IMR-90 (cell line): ENCODE results near the gene KLHDC7B. TPM values are rescaled to one million over a fixed set of nuclear protein-coding genes. Genes with fewer than 3 reads are reported as not detected.

Experiments used
- ATAC-seq: fragments of 200-7000 bp; cut with Tn5 transposase; 2 replicates; pipeline ENCODE4 v1.9.1; 2020; ENCODE audit warnings: low read depth, mild to moderate bottlenecking, moderate library complexity
- BruUV-seq: library from RNA; stranded (reverse); fragments of 400-500 nt; replicated peaks from 2 replicates; lab custom pipeline; 2021; lab: Mats Ljungman, UMichigan
- CTCF ChIA-PET: fragments of 300-600 bp; formaldehyde crosslinking; extraction: SDS; loops from one replicate; lab custom pipeline; 2021; ENCODE audit warnings: antibody characterized with exemption; lab: Yijun Ruan, JAX
- POLR2A ChIA-PET: fragments of 300-600 bp; sonication (Branson Sonifier 250); formaldehyde crosslinking; loops from one replicate; lab custom pipeline; 2022; ENCODE audit warnings: antibody characterized with exemption; ENCODE audit not compliant: unreplicated experiment; lab: Charles Lee
- DNase-seq: peaks from one replicate; pipeline ENCODE4 v3.0.0; 2013
- H2AFZ ChIP-seq: replicated peaks from 2 replicates; pipeline ENCODE3; 2013; ENCODE audit warnings: low read length, mild to moderate bottlenecking; ENCODE audit not compliant: poor library complexity
- H2AK5ac ChIP-seq: 2 replicates; pipeline ENCODE4 v1.6.1; 2013; ENCODE audit warnings: low read depth, low read length, inconsistent platforms
- H2AK9ac ChIP-seq: replicated peaks from 2 replicates; pipeline ENCODE3; 2013; ENCODE audit warnings: mild to moderate bottlenecking, low read depth, low read length, moderate library complexity; ENCODE audit not compliant: poor library complexity
- H2BK120ac ChIP-seq: 2 replicates; pipeline ENCODE4 v1.6.1; 2013; ENCODE audit warnings: low read depth, low read length, inconsistent platforms
- H2BK15ac ChIP-seq: 3 replicates; pipeline ENCODE4 v1.6.1; 2013; ENCODE audit warnings: low read depth, low read length, inconsistent platforms
- H2BK20ac ChIP-seq: 2 replicates; pipeline ENCODE4 v1.6.1; 2013; ENCODE audit warnings: low read depth, mild to moderate bottlenecking, inconsistent platforms, low read length, moderate library complexity
- H2BK5ac ChIP-seq: 2 replicates; pipeline ENCODE4 v1.6.1; 2013; ENCODE audit warnings: mild to moderate bottlenecking, low read depth, low read length, inconsistent platforms; ENCODE audit not compliant: poor library complexity, severe bottlenecking
- H3K14ac ChIP-seq: replicated peaks from 2 replicates; pipeline ENCODE4 v1.6.1; 2013; ENCODE audit warnings: low read depth, low read length, inconsistent platforms
- H3K18ac ChIP-seq: 2 replicates; pipeline ENCODE4 v1.6.1; 2013; ENCODE audit warnings: low read depth, low read length, control low read depth
- H3K23ac ChIP-seq: 2 replicates; pipeline ENCODE4 v1.6.1; 2013; ENCODE audit warnings: low read depth, low read length, inconsistent platforms
- H3K27ac ChIP-seq: 2 replicates; pipeline ENCODE4 v1.5.1; 2013; ENCODE audit warnings: mild to moderate bottlenecking, control low read depth, low read length; ENCODE audit not compliant: insufficient read depth
- H3K27me3 ChIP-seq: 2 replicates; pipeline ENCODE4 v1.6.1; 2013; ENCODE audit warnings: low read length; ENCODE audit not compliant: control insufficient read depth, insufficient read depth
- H3K36me3 ChIP-seq: 2 replicates; pipeline ENCODE4 v1.6.1; 2013; ENCODE audit warnings: low read length, mixed read lengths; ENCODE audit not compliant: control insufficient read depth, insufficient read depth
- H3K4ac ChIP-seq: 2 replicates; pipeline ENCODE4 v1.6.1; 2013; ENCODE audit warnings: low read depth, low read length, inconsistent platforms
- H3K4me1 ChIP-seq: 2 replicates; pipeline ENCODE4 v1.6.1; 2013; ENCODE audit warnings: low read length, mixed read lengths; ENCODE audit not compliant: control insufficient read depth, insufficient read depth
- H3K4me2 ChIP-seq: 2 replicates; pipeline ENCODE4 v1.6.1; 2013; ENCODE audit warnings: low read depth, mild to moderate bottlenecking, control low read depth, low read length, moderate library complexity
- H3K4me3 ChIP-seq: 2 replicates; pipeline ENCODE4 v1.5.1; 2013; ENCODE audit warnings: low read depth, mild to moderate bottlenecking, control low read depth, low read length, moderate library complexity; ENCODE audit not compliant: insufficient read depth
- H3K56ac ChIP-seq: 2 replicates; pipeline ENCODE4 v1.6.1; 2013; ENCODE audit warnings: low read length, inconsistent platforms; ENCODE audit not compliant: insufficient read depth; ENCODE audit errors: extremely low read depth
- H3K79me1 ChIP-seq, 2 experiments: 2 replicates each; pipeline ENCODE4 v1.6.1; 2013; ENCODE audit warnings: low read length in 2 of 2, inconsistent platforms in 1 of 2, low read depth in 1 of 2
- H3K9ac ChIP-seq: 2 replicates; pipeline ENCODE4 v1.6.1; 2013; ENCODE audit warnings: low read depth, low read length, control low read depth
- H3K9me1 ChIP-seq: 2 replicates; pipeline ENCODE4 v1.6.1; 2013; ENCODE audit warnings: low read length, inconsistent platforms; ENCODE audit not compliant: insufficient read depth
- H3K9me3 ChIP-seq: 2 replicates; pipeline ENCODE4 v1.6.1; 2013; ENCODE audit warnings: low read length; ENCODE audit not compliant: control insufficient read depth, insufficient read depth
- H4K20me1 ChIP-seq: 2 replicates; pipeline ENCODE4 v1.6.1; 2013; ENCODE audit warnings: low read length, inconsistent platforms; ENCODE audit not compliant: insufficient read depth
- H4K5ac ChIP-seq: 2 replicates; pipeline ENCODE4 v1.6.1; 2013; ENCODE audit warnings: mild to moderate bottlenecking, low read depth, low read length, control low read depth
- H4K8ac ChIP-seq, 2 experiments: 2 replicates each; pipeline ENCODE4 v1.6.1; 2013; ENCODE audit warnings: low read depth in 2 of 2, low read length in 2 of 2, control low read depth in 1 of 2, inconsistent platforms in 1 of 2
- H4K91ac ChIP-seq: 2 replicates; pipeline ENCODE4 v1.6.1; 2013; ENCODE audit warnings: low read depth, low read length, inconsistent platforms; ENCODE audit not compliant: insufficient read depth
- BHLHE40 ChIP-seq: fragments of 150-350 bp; IDR thresholded peaks from 2 replicates; pipeline ENCODE4 v1.6.1; 2016; ENCODE audit warnings: mild to moderate bottlenecking, low read depth, low read length
- MAZ ChIP-seq: IDR thresholded peaks from 2 replicates; pipeline ENCODE4 v1.6.1; 2012; ENCODE audit warnings: low read depth, mild to moderate bottlenecking, low read length, improper control_type of control experiment, moderate library complexity, borderline replicate concordance
- WGBS, 2 experiments: methylation state at CpG; one replicate each; pipeline versions ENCODE4 v1.1.5 to v1.1.7; 2013; ENCODE audit warnings: missing lambda C conversion rate in 2 of 2; ENCODE audit not compliant: insufficient read length in 1 of 2; ENCODE audit errors: extremely low coverage in 2 of 2; 5-methylcytosine and 5-hydroxymethylcytosine counted together
- dilution Hi-C: fragments of 300-500 bp; cut with HindIII; formaldehyde crosslinking; loops from one replicate; pipeline ENCODE4 v1.14.3; 2018; ENCODE audit warnings: low sequenced_read_pairs; ENCODE audit not compliant: unreplicated experiment
- in situ Hi-C: fragments of 300-500 bp; cut with MboI; formaldehyde crosslinking; loops from 3 replicates; pipeline ENCODE4 v1.14.3; 2019; ENCODE audit warnings: low sequenced_read_pairs, inconsistent platforms, mixed read lengths
- intact Hi-C: fragments of 100-400 bp; cut with micrococcal nuclease; formaldehyde crosslinking; loops from 2 replicates; pipeline ENCODE4 v1.10.0; 2022
- polyA plus RNA-seq, 3 experiments: library from polyadenylated mRNA; depleted of rRNA; stranded (reverse); fragments of >200 nt; gene quantifications; 2 replicates each; pipeline ENCODE4 v1.2.3, GENCODE V29; 2012; ENCODE audit warnings: low replicate concordance in 1 of 3
- total RNA-seq: library from RNA; depleted of rRNA; stranded (reverse); fragments of >200 nt; gene quantifications from 2 replicates; pipeline ENCODE4 v1.2.3, GENCODE V29; 2012

KLHDC7B gene
- total and polyA plus RNA-seq, 2 of the 4 experiments (the other 2 are of a cell fraction): 0.05 TPM; not detected in 1

GRCh38 chr22:50508897-50509296, 36.8 kb upstream of the KLHDC7B start:
- H3K9me1 ChIP-seq: peaks cover 4% of the 10 kb centered on the region; the same call in 1 of the 2 replicates
- dilution Hi-C loops (no loop called here), in situ Hi-C loops (no loop called here), intact Hi-C loops (no loop called here)
- peak overlapping the region; percentile 65; the same call in 1 of the 2 replicates for H3K9ac ChIP-seq
- H4K8ac ChIP-seq: peak overlapping the region; percentile 62 to 68; a peak in 2 of 4 replicates
- 0 out of 2 replicates have a peak overlapping the region, but pooled peaks have one; percentile 9 for H3K4ac ChIP-seq
- H3K27me3 ChIP-seq: no peaks in the 10 kb centered on the region
- H3K27ac ChIP-seq: no peak overlapping the region; the same call in 1 of the 2 replicates
- no peaks in the 10 kb centered on the region; the same call in 1 of the 2 replicates for H4K20me1 ChIP-seq
- no peaks in the 10 kb centered on the region for H3K9me3 ChIP-seq
- H2BK20ac ChIP-seq: no peak overlapping the region
- H3K14ac ChIP-seq: no peak overlapping the region
- H2AK5ac ChIP-seq: peak overlapping the region; percentile 26
- H3K4me1 ChIP-seq: peaks cover 4% of the 10 kb centered on the region
- H3K18ac ChIP-seq: no peak overlapping the region
- no peak overlapping the region for H2BK5ac ChIP-seq
- H3K4me2 ChIP-seq: peak overlapping the region; percentile 95
- ATAC-seq (no peak), DNase-seq (no peak)
- no peak overlapping the region for H2BK15ac ChIP-seq
- no peak overlapping the region for H2AFZ ChIP-seq
- H3K36me3 ChIP-seq: peaks cover 14% of the 10 kb centered on the region
- TF ChIP-seq BHLHE40: no peak
- TF ChIP-seq MAZ: no peak
- POLR2A ChIA-PET: no interaction called here
- H2AK9ac ChIP-seq: no peak overlapping the region
- CTCF ChIA-PET: interaction anchor here (1.0 to 1.7 kb wide), 3 partner anchors 17 to 54 kb away, joined by 3 to 5 read pairs (median 3); partner anchors contain the start of gene SCO2
- 0 out of 2 replicates have a peak overlapping the region, but pooled peaks have one; percentile 21 for H3K56ac ChIP-seq
- H4K91ac ChIP-seq: no peak overlapping the region
- peak overlapping the region; percentile 100 for H3K4me3 ChIP-seq
- peaks cover 19 to 57% of the 10 kb centered on the region in 2 experiments for H3K79me1 ChIP-seq
- no TSS peak for BruUV-seq
- no peak overlapping the region for H3K23ac ChIP-seq
- 0% methylated on average over 3 of the region's 3 CpGs; no CpG with 5 or more reads in 1 of the 2 experiments for WGBS, 2 experiments
- no peak overlapping the region for H2BK120ac ChIP-seq
- no peak overlapping the region for H4K5ac ChIP-seq
